ENCODE measurements around the gene B4GALNT1.
"Not testable (repeated sequence)": the region's sequence is repeated elsewhere in the genome, so short reads cannot be mapped to it uniquely, and the experiment has no call there.

Gene B4GALNT1

GRCh38 chr12:57636731-57637130, 3.7 kb upstream of the B4GALNT1 start:
- not testable (repeated sequence) for DNase-seq

- no peak for DNase-seq
These were observed 686 bp downstream of the B4GALNT1 start for GRCh38 chr12:57632073-57632957.

GRCh38 chr12:57631566-57632072, 1.4 kb downstream of the B4GALNT1 start:
- no peak for DNase-seq

GRCh38 chr12:57630891-57631433, 2.0 kb downstream of the B4GALNT1 start:
- DNase-seq, result no peak

- no peak for DNase-seq
These were observed 3.0 kb downstream of the B4GALNT1 start for GRCh38 chr12:57629897-57630471.

GRCh38 chr12:57628280-57629191, 4.5 kb downstream of the B4GALNT1 start:
- DNase-seq, result no peak

GRCh38 chr12:57627501-57628279, 5.3 kb downstream of the B4GALNT1 start:
- no peak for DNase-seq

GRCh38 chr12:57626921-57627445, 6.0 kb downstream of the B4GALNT1 start:
- no peak for DNase-seq

GRCh38 chr12:57626111-57626920, 6.7 kb downstream of the B4GALNT1 start:
- no peak for DNase-seq

- DNase-seq, result no peak
These were observed 7.6 kb downstream of the B4GALNT1 start for GRCh38 chr12:57625261-57626032.

- DNase-seq, result no peak
These were observed 8.4 kb downstream of the B4GALNT1 start for GRCh38 chr12:57624441-57625220.

- no peak for DNase-seq
These were observed 9.1 kb downstream of the B4GALNT1 start for GRCh38 chr12:57623811-57624390.

GRCh38 chr12:57623385-57623784, 9.6 kb downstream of the B4GALNT1 start:
- DNase-seq, result no peak

- DNase-seq, result no peak
These were observed 10.4 kb downstream of the B4GALNT1 start for GRCh38 chr12:57622293-57623245.

GRCh38 chr12:57621497-57622292, 11.3 kb downstream of the B4GALNT1 start:
- DNase-seq, result no peak

- no peak for DNase-seq
These were observed 12.0 kb downstream of the B4GALNT1 start for GRCh38 chr12:57620936-57621496.
